Measurements from ENCODE around the gene C1orf210. TPM values are rescaled to one million over a fixed set of nuclear protein-coding genes. Genes with fewer than 3 reads are reported as not detected.

Gene C1orf210
- total RNA-seq, 1 experiment from 2014 or later: 16.8 TPM

- Mint-ChIP-seq H3K4me3 (ENCODE audit: low read depth, unreplicated experiment) (no peak overlapping the region), H3K36me3 (ENCODE audit: insufficient read depth, unreplicated experiment) (peaks cover 5% of the 10 kb centered on the region), H3K9me3 (ENCODE audit: low read depth, unreplicated experiment) (peaks cover 7% of the 10 kb centered on the region), H3K27me3 (ENCODE audit: unreplicated experiment) (no peaks in the 10 kb centered on the region), H3K4me1 (ENCODE audit: low read depth, unreplicated experiment) (peaks cover 4% of the 10 kb centered on the region), H3K27ac (ENCODE audit: unreplicated experiment) (no peak overlapping the region)
- CTCF ChIA-PET: no interaction called here
- BruUV-seq (replicated peaks): no TSS peak
- no peak for TF ChIP-seq CTCF (IDR thresholded peaks at IDR 0.05; ENCODE audit: unreplicated experiment)
- DNase-seq: no peak
- intact Hi-C loops (cut with micrococcal nuclease; ENCODE audit: unreplicated experiment): no loop called here
Measured at GRCh38 chr1:43251024-43251423, 34.4 kb downstream of the C1orf210 start.

GRCh38 chr1:43250351-43250761 is 35.0 kb downstream of the C1orf210 start:
- H3K9me3 Mint-ChIP-seq (ENCODE audit: low read depth, unreplicated experiment): peaks cover 11% of the 10 kb centered on the region
- BruUV-seq (replicated peaks): no TSS peak

GRCh38 chr1:43247256-43247921 is 38.0 kb downstream of the C1orf210 start:
- Mint-ChIP-seq H3K4me3 (ENCODE audit: low read depth, unreplicated experiment) (no peak overlapping the region), H3K27me3 (ENCODE audit: unreplicated experiment) (no peaks in the 10 kb centered on the region), H3K27ac (ENCODE audit: unreplicated experiment) (no peak overlapping the region), H3K4me1 (ENCODE audit: low read depth, unreplicated experiment) (no peaks in the 10 kb centered on the region), H3K36me3 (ENCODE audit: insufficient read depth, unreplicated experiment) (peaks cover 5% of the 10 kb centered on the region), H3K9me3 (ENCODE audit: low read depth, unreplicated experiment) (peaks cover 11% of the 10 kb centered on the region)
- CTCF ChIA-PET: interaction anchor here (0.6 kb wide), 1 partner anchor 37 kb away, joined by 3 read pairs; no protein-coding TSS in a partner anchor
- no peak for DNase-seq
- intact Hi-C loops (cut with micrococcal nuclease; ENCODE audit: unreplicated experiment): no loop called here
- no TSS peak for BruUV-seq (replicated peaks)
- TF ChIP-seq CTCF (IDR thresholded peaks at IDR 0.05; ENCODE audit: unreplicated experiment): no peak

More at GRCh38 chr1:43250351-43250761, 35.0 kb downstream of the C1orf210 start:
- intact Hi-C loops (cut with micrococcal nuclease; ENCODE audit: unreplicated experiment): no loop called here
- Mint-ChIP-seq H3K4me1 (ENCODE audit: low read depth, unreplicated experiment) (no peaks in the 10 kb centered on the region), H3K4me3 (ENCODE audit: low read depth, unreplicated experiment) (no peak overlapping the region), H3K36me3 (ENCODE audit: insufficient read depth, unreplicated experiment) (peaks cover 5% of the 10 kb centered on the region), H3K27ac (ENCODE audit: unreplicated experiment) (no peak overlapping the region), H3K27me3 (ENCODE audit: unreplicated experiment) (no peaks in the 10 kb centered on the region)
- no peak for DNase-seq
- no peak for TF ChIP-seq CTCF (IDR thresholded peaks at IDR 0.05; ENCODE audit: unreplicated experiment)
- CTCF ChIA-PET: no interaction called here

GRCh38 chr1:43246466-43247213 is 38.7 kb downstream of the C1orf210 start:
- H3K27me3 Mint-ChIP-seq (ENCODE audit: unreplicated experiment): no peaks in the 10 kb centered on the region
- H3K4me3 Mint-ChIP-seq (ENCODE audit: low read depth, unreplicated experiment): no peak overlapping the region
- CTCF ChIA-PET: interaction anchor here (0.6 kb wide), 2 partner anchors 13 to 38 kb away, joined by 3 to 4 read pairs; no protein-coding TSS in a partner anchor
- no TSS peak for BruUV-seq (replicated peaks)
- no peak overlapping the region for H3K27ac Mint-ChIP-seq (ENCODE audit: unreplicated experiment)
- DNase-seq: no peak
- H3K36me3 Mint-ChIP-seq (ENCODE audit: insufficient read depth, unreplicated experiment): peaks cover 5% of the 10 kb centered on the region
- peaks cover 7% of the 10 kb centered on the region for H3K4me1 Mint-ChIP-seq (ENCODE audit: low read depth, unreplicated experiment)
- H3K9me3 Mint-ChIP-seq (ENCODE audit: low read depth, unreplicated experiment): peaks cover 11% of the 10 kb centered on the region
- intact Hi-C loops (cut with micrococcal nuclease; ENCODE audit: unreplicated experiment): no loop called here
- TF ChIP-seq CTCF (IDR thresholded peaks at IDR 0.05; ENCODE audit: unreplicated experiment): no peak
